SK-N-SH (cell line): Measurements from ENCODE around the gene COL25A1.

Experiments used
- FOXJ3 ChIP-seq: sonication (generic); formaldehyde crosslinking; IDR thresholded peaks from 2 replicates; pipeline ENCODE4 v1.5.1; 2020; ENCODE audit warnings: mild to moderate bottlenecking, missing genetic modification reagents
- GABPA ChIP-seq: IDR thresholded peaks from 2 replicates; pipeline ENCODE4 v1.4.0; 2012; ENCODE audit warnings: low read depth, mild to moderate bottlenecking
- JUND ChIP-seq: IDR thresholded peaks from 2 replicates; pipeline ENCODE4 v1.4.0; 2012
- NRF1 ChIP-seq: IDR thresholded peaks from 2 replicates; pipeline ENCODE4 v1.6.1; 2012; ENCODE audit warnings: low read depth, mild to moderate bottlenecking, low read length
- POLR2AphosphoS5 ChIP-seq: IDR thresholded peaks from 2 replicates; pipeline ENCODE4 v1.6.1; 2012; ENCODE audit warnings: low read depth, low read length
- RAD21 ChIP-seq: IDR thresholded peaks from 2 replicates; pipeline ENCODE4 v1.6.1; 2012; ENCODE audit warnings: mild to moderate bottlenecking, low read length
- SIN3A ChIP-seq: IDR thresholded peaks from 2 replicates; pipeline ENCODE4 v1.6.1; 2012; ENCODE audit warnings: low read depth, mild to moderate bottlenecking, low read length, moderate library complexity, borderline replicate concordance
- TAF1 ChIP-seq: IDR thresholded peaks from 2 replicates; pipeline ENCODE4 v1.6.1; 2012; ENCODE audit warnings: low read depth, mild to moderate bottlenecking, low read length, moderate library complexity, borderline replicate concordance
- TEAD4 ChIP-seq: IDR thresholded peaks from 2 replicates; pipeline ENCODE4 v1.4.0; 2012; ENCODE audit warnings: mild to moderate bottlenecking, borderline replicate concordance; ENCODE audit not compliant: insufficient read depth
- TF ChIP-seq, protein P1 (sequence below): fragments of 200-600 bp; sonication (generic); IDR thresholded peaks from 2 replicates; pipeline ENCODE4 v1.6.1; 2017; ENCODE audit warnings: antibody characterized with exemption, mild to moderate bottlenecking, moderate library complexity
- TF ChIP-seq, protein P2 (sequence below): IDR thresholded peaks from 2 replicates; pipeline ENCODE4; 2012
- TF ChIP-seq, protein P3 (sequence below): fragments of 150-350 bp; IDR thresholded peaks from 2 replicates; pipeline ENCODE4 v1.6.1; 2017; ENCODE audit warnings: antibody characterized with exemption, low read length, low read depth, borderline replicate concordance
- TF ChIP-seq, protein P4 (sequence below): IDR thresholded peaks from 2 replicates; pipeline ENCODE4 v1.4.0; 2012; ENCODE audit warnings: low read depth

DNA sequence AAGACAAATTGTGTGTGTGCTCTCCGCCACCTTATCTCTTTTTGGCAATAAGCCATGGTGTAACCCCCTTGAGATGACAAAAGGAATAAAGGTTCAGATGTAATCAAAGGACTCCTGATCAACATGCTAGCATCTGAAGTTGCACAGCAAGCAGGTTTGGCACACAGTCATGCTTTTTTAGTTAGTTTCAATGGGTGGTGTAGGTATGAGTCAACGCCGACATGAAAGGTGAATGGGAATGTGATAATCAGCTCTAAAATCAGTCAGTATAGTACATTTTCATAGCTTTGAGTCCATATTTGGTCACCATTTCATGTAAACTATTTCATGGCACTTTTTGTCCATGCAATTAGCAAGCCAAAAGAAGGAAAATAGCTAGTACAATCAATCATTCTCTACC, 489.2 kb downstream of the COL25A1 start:
- TF ChIP-seq, protein P1, sequence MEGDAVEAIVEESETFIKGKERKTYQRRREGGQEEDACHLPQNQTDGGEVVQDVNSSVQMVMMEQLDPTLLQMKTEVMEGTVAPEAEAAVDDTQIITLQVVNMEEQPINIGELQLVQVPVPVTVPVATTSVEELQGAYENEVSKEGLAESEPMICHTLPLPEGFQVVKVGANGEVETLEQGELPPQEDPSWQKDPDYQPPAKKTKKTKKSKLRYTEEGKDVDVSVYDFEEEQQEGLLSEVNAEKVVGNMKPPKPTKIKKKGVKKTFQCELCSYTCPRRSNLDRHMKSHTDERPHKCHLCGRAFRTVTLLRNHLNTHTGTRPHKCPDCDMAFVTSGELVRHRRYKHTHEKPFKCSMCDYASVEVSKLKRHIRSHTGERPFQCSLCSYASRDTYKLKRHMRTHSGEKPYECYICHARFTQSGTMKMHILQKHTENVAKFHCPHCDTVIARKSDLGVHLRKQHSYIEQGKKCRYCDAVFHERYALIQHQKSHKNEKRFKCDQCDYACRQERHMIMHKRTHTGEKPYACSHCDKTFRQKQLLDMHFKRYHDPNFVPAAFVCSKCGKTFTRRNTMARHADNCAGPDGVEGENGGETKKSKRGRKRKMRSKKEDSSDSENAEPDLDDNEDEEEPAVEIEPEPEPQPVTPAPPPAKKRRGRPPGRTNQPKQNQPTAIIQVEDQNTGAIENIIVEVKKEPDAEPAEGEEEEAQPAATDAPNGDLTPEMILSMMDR = no peak
- TF ChIP-seq JUND = no peak
- TF ChIP-seq POLR2AphosphoS5 = no peak
- no peak for TF ChIP-seq SIN3A
- TF ChIP-seq RAD21 = no peak
- no peak for TF ChIP-seq GABPA
- TF ChIP-seq NRF1 = no peak
- TF ChIP-seq, protein P2, sequence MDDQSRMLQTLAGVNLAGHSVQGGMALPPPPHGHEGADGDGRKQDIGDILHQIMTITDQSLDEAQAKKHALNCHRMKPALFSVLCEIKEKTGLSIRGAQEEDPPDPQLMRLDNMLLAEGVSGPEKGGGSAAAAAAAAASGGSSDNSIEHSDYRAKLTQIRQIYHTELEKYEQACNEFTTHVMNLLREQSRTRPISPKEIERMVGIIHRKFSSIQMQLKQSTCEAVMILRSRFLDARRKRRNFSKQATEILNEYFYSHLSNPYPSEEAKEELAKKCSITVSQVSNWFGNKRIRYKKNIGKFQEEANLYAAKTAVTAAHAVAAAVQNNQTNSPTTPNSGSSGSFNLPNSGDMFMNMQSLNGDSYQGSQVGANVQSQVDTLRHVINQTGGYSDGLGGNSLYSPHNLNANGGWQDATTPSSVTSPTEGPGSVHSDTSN = no peak
- TF ChIP-seq TAF1 = no peak
- TF ChIP-seq, protein P3, sequence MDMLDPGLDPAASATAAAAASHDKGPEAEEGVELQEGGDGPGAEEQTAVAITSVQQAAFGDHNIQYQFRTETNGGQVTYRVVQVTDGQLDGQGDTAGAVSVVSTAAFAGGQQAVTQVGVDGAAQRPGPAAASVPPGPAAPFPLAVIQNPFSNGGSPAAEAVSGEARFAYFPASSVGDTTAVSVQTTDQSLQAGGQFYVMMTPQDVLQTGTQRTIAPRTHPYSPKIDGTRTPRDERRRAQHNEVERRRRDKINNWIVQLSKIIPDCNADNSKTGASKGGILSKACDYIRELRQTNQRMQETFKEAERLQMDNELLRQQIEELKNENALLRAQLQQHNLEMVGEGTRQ = no peak
- TF ChIP-seq, protein P4, sequence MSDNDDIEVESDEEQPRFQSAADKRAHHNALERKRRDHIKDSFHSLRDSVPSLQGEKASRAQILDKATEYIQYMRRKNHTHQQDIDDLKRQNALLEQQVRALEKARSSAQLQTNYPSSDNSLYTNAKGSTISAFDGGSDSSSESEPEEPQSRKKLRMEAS = no peak
- TF ChIP-seq TEAD4 = no peak
- TF ChIP-seq FOXJ3 (CRISPR knock-in tag) = no peak
